ENCODE data around the gene TMEM238. TPM values are rescaled to one million over a fixed set of nuclear protein-coding genes. Genes with fewer than 3 reads are reported as not detected.

Gene TMEM238
- total and polyA plus RNA-seq, 2 donors from 2014 or later: 8.1 to 24.3 TPM

DNA sequence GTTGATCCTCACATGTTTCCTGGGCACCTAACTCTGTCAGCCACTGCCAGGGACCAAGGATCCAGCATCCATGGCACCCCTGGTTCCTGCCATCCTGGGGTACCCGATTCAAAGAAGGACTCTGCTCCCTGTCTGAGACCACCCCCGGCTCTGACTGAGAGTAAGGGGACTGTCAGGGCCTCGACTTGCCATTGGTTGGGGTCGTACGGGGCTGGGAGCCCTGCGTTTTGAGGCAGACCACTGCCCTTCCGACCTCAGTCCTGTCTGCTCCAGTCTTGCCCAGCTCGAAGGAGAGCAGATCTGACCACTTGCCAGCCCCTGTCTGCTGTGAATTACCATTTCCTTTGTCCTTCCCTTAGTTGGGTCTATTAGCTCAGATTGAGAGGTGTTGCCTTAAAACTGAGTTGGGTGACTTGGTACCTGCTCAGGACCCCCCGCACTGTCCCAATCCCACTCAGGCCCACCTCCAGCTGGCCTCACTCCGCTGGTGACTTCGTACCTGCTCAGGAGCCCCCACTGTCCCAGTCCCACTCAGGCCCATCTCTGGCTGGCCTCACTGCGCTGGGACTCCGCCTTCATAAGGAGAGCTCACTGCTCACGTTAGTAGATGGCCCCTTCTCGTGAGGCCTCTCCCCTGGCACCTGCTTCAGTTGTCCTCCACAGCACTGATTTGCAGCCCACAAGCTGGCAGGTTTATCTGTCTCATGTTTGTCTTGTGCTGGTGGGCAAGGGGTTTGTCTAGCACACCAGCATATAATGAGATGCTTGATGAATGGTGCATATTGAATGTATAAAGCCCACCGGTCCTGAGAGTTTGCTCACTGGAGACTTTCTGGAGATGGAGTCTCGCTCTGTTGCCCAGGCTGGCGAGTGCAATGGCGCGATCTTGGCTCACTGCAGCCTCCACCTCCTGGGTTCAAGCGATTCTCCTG is 5.6 kb upstream of the TMEM238 start:
- peaks cover 2 to 27% (median 10%) of the 10 kb centered on the region in 3 donors for H3K36me3 ChIP-seq (ENCODE audit: control insufficient read depth in 2 of 3, insufficient read depth in 3 of 3, low read length in 3 of 3)
- no peak overlapping the region for H3K9ac ChIP-seq (ENCODE audit: low read length in 3 of 3)
- TF ChIP-seq CTCF (IDR thresholded peaks at IDR 0.05; ENCODE audit: borderline replicate concordance, extremely low read depth, insufficient read depth): no peak
- FAIRE-seq (no peak), DNase-seq (no peak)
- H3K27ac ChIP-seq (ENCODE audit: low read depth in 2 of 2, low read length in 2 of 2): no peak overlapping the region
- H3K4me1 ChIP-seq (ENCODE audit: control insufficient read depth in 2 of 3, insufficient read depth in 2 of 3, low read depth in 1 of 3, low read length in 3 of 3): peaks cover 0 to 40% (median 25%) of the 10 kb centered on the region in 3 donors
- intact Hi-C loops (cut with DNase I): no loop called here
- H3K9me3 ChIP-seq (ENCODE audit: control insufficient read depth in 2 of 3, insufficient read depth in 1 of 3, low read length in 3 of 3): no peaks in the 10 kb centered on the region
- H3K4me3 ChIP-seq (ENCODE audit: low read length in 3 of 3): no peak overlapping the region
- H3K27me3 ChIP-seq (ENCODE audit: control insufficient read depth, insufficient read depth, low read length): no peaks in the 10 kb centered on the region

DNA sequence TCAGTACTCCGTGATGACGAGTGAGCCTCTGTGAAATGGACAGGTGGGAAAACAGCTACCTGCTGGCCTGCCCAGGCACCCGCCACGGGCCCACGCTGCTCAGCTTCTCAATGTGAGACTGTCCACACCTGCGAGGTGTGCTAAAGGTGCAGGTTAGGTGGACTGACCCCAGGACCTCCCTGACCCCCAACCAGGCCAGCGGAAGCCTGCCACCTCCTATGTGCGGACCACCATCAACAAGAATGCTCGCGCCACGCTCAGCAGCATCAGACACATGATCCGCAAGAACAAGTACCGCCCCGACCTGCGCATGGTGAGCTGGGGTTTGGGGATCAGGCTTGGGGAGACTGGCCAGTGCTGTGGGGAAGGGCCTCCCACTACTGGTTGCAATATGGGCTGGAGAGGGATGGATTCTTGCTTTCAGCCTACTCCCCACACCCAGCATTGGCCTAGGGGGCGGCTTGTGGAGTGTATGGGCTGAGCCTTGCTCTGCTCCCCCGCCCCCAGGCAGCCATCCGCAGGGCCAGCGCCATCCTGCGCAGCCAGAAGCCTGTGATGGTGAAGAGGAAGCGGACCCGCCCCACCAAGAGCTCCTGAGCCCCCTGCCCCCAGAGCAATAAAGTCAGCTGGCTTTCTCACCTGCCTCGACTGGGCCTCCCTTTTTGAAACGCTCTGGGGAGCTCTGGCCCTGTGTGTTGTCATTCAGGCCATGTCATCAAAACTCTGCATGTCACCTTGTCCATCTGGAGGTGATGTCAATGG is 3.8 kb upstream of the TMEM238 start:
- Histone ChIP-seq H3K27ac (ENCODE audit: low read depth in 2 of 2, low read length in 2 of 2) (no peak overlapping the region), H3K36me3 (ENCODE audit: control insufficient read depth in 2 of 3, insufficient read depth in 3 of 3, low read length in 3 of 3) (peaks cover 2 to 27% (median 10%) of the 10 kb centered on the region in 3 donors), H3K27me3 (ENCODE audit: control insufficient read depth, insufficient read depth, low read length) (no peaks in the 10 kb centered on the region), H3K4me1 (ENCODE audit: control insufficient read depth in 2 of 3, insufficient read depth in 2 of 3, low read depth in 1 of 3, low read length in 3 of 3) (peaks cover 0 to 46% (median 25%) of the 10 kb centered on the region in 3 donors), H3K4me3 (ENCODE audit: low read length in 3 of 3) (peak overlapping the region in 2 of 3 donors; percentile 30 to 99), H3K9ac (ENCODE audit: low read length in 3 of 3) (peak overlapping the region in 1 of 3 donors; percentile 95), H3K9me3 (ENCODE audit: control insufficient read depth in 2 of 3, insufficient read depth in 1 of 3, low read length in 3 of 3) (no peaks in the 10 kb centered on the region)
- DNase-seq (peak in 1 of 5 donors; percentile 52), FAIRE-seq (no peak)
- no peak for TF ChIP-seq CTCF (IDR thresholded peaks at IDR 0.05; ENCODE audit: borderline replicate concordance, extremely low read depth, insufficient read depth)
- intact Hi-C loops (cut with DNase I): no loop called here

- Histone ChIP-seq H3K36me3 (ENCODE audit: control insufficient read depth in 2 of 3, insufficient read depth in 3 of 3, low read length in 3 of 3) (peaks cover 2 to 27% (median 10%) of the 10 kb centered on the region in 3 donors), H3K27ac (ENCODE audit: low read depth in 2 of 2, low read length in 2 of 2) (no peak overlapping the region)
These were observed 2.4 kb upstream of the TMEM238 start for GRCh38 chr19:55386493-55386971.

More at GRCh38 chr19:55386493-55386971, 2.4 kb upstream of the TMEM238 start:
- DNase-seq: peak in 2 of 5 donors; percentile 74 to 82
- TF ChIP-seq CTCF (IDR thresholded peaks at IDR 0.05; ENCODE audit: borderline replicate concordance, extremely low read depth, insufficient read depth): no peak
- no peaks in the 10 kb centered on the region for H3K27me3 ChIP-seq (ENCODE audit: control insufficient read depth, insufficient read depth, low read length)
- intact Hi-C loops (cut with DNase I): no loop called here
- peak overlapping the region; percentile 89 to 95 (median 92) for H3K9ac ChIP-seq (ENCODE audit: low read length in 3 of 3)
- H3K4me3 ChIP-seq (ENCODE audit: low read length in 3 of 3): peak overlapping the region; percentile 96 to 99 (median 97)
- FAIRE-seq: no peak
- H3K9me3 ChIP-seq (ENCODE audit: control insufficient read depth in 2 of 3, insufficient read depth in 1 of 3, low read length in 3 of 3): no peaks in the 10 kb centered on the region
- peaks cover 0 to 46% (median 25%) of the 10 kb centered on the region in 3 donors for H3K4me1 ChIP-seq (ENCODE audit: control insufficient read depth in 2 of 3, insufficient read depth in 2 of 3, low read depth in 1 of 3, low read length in 3 of 3)

Measured in kidney (tissue), 14 donors.